Breast epithelium (tissue), 4 donors: Measurements from ENCODE around the gene MAMDC4. TPM values are rescaled to one million over a fixed set of nuclear protein-coding genes. Genes with fewer than 3 reads are reported as not detected.
"Not testable (repeated sequence)": the region's sequence is repeated elsewhere in the genome, so short reads cannot be mapped to it uniquely, and the experiment has no call there.

Experiments used
- DNase-seq, 2 donors: peaks; one replicate each; pipeline ENCODE4 v3.0.0-alpha.2; 2019; ENCODE audit warnings: low spot score in 2 of 2
- H3K27ac ChIP-seq, 2 donors: fragments of 200-600 bp; sonication (generic) in 1 of 2; one replicate each; pipeline ENCODE4 v1.5.1; 2016 to 2019; ENCODE audit warnings: mild to moderate bottlenecking in 1 of 2
- H3K27me3 ChIP-seq, 2 donors: fragments of 200-600 bp; sonication (generic) in 1 of 2; one replicate each; pipeline versions ENCODE4 v1.5.1 to v1.6.0; 2017 to 2019; ENCODE audit warnings: control low read depth in 1 of 2, mild to moderate bottlenecking in 1 of 2
- H3K36me3 ChIP-seq: fragments of 200-600 bp; one replicate; pipeline ENCODE4 v1.5.1; 2019
- H3K4me1 ChIP-seq, 2 donors: fragments of 200-600 bp; sonication (generic); one replicate each; pipeline ENCODE4 v1.5.1; 2016 to 2019; ENCODE audit warnings: control low read depth in 1 of 2
- H3K4me3 ChIP-seq, 3 donors: fragments of 200-600 bp; sonication (generic); 1 replicate in 2 of 3; 2 replicates in 1 of 3; pipeline ENCODE4 v1.5.1; 2016 to 2019; ENCODE audit warnings: mild to moderate bottlenecking in 3 of 3, moderate library complexity in 2 of 3
- H3K9me3 ChIP-seq, 2 donors: fragments of 200-600 bp; sonication (generic) in 1 of 2; one replicate each; pipeline ENCODE4 v1.5.1; 2016 to 2019; ENCODE audit warnings: control low read depth in 1 of 2
- CTCF ChIP-seq, 3 donors: fragments of 450-650 bp; IDR thresholded peaks; one replicate each; pipeline ENCODE4 v1.5.1; 2016 to 2017; ENCODE audit warnings: antibody characterized with exemption in 3 of 3, mild to moderate bottlenecking in 3 of 3, moderate library complexity in 3 of 3
- POLR2A ChIP-seq: fragments of 450-650 bp; IDR thresholded peaks from one replicate; pipeline ENCODE4 v1.6.1; 2016; ENCODE audit warnings: antibody characterized with exemption, mild to moderate bottlenecking, moderate library complexity
- POLR2AphosphoS5 ChIP-seq, 3 donors: sonication (generic); formaldehyde crosslinking; IDR thresholded peaks; one replicate each; pipeline ENCODE4 v1.6.1; 2017; ENCODE audit warnings: antibody characterized with exemption in 3 of 3
- intact Hi-C: fragments of 100-400 bp; cut with DNase I; formaldehyde crosslinking; loops from one replicate; pipeline ENCODE4 v1.15.1; 2023; ENCODE audit warnings: low total_unique reads
- total RNA-seq, 3 donors: library from RNA; depleted of rRNA; stranded (reverse); fragments of >200 nt; gene quantifications; one replicate each; pipeline ENCODE4 v1.1.0, GENCODE V29; 2016

The MAMDC4 gene
- total RNA-seq, 3 donors from 2014 or later, result 0.64 to 5.6 (median 3.4) TPM

- Histone ChIP-seq H3K4me3 (no peak overlapping the region), H3K9me3 (no peaks in the 10 kb centered on the region), H3K27ac (no peak overlapping the region), H3K36me3 (no peaks in the 10 kb centered on the region), H3K4me1 (peaks cover 0 to 7% of the 10 kb centered on the region in 2 donors), H3K27me3 (peaks cover 6 to 12% of the 10 kb centered on the region in 2 donors)
- TF ChIP-seq CTCF (IDR thresholded peaks at IDR 0.05) (no peak), POLR2A (no peak), POLR2AphosphoS5 (IDR thresholded peaks at IDR 0.05) (no peak)
- no peak for DNase-seq
- intact Hi-C loops, result no loop called here
Observed at GRCh38 chr9:136839229-136840139, 12.7 kb upstream of the MAMDC4 start.

GRCh38 chr9:136840140-136840876 lies 11.8 kb upstream of the MAMDC4 start:
- Histone ChIP-seq H3K27me3 (peaks cover 6 to 17% of the 10 kb centered on the region in 2 donors), H3K27ac (peak overlapping the region in 1 of 2 donors; percentile 13), H3K4me3 (no peak overlapping the region), H3K36me3 (no peaks in the 10 kb centered on the region), H3K9me3 (no peaks in the 10 kb centered on the region), H3K4me1 (peaks cover 0 to 7% of the 10 kb centered on the region in 2 donors)
- intact Hi-C loops, result no loop called here
- DNase-seq, result no peak
- TF ChIP-seq POLR2AphosphoS5 (IDR thresholded peaks at IDR 0.05) (no peak), POLR2A (no peak), CTCF (IDR thresholded peaks at IDR 0.05) (no peak)

GRCh38 chr9:136840877-136841645 lies 11.1 kb upstream of the MAMDC4 start:
- no peak for DNase-seq
- H3K36me3 ChIP-seq, result no peaks in the 10 kb centered on the region
- H3K4me3 ChIP-seq, result no peak overlapping the region
- H3K9me3 ChIP-seq, result no peaks in the 10 kb centered on the region
- TF ChIP-seq POLR2A (no peak), CTCF (IDR thresholded peaks at IDR 0.05) (no peak), POLR2AphosphoS5 (IDR thresholded peaks at IDR 0.05) (no peak)
- intact Hi-C loops, result no loop called here
- H3K27me3 ChIP-seq, result peaks cover 12 to 25% of the 10 kb centered on the region in 2 donors
- peaks cover 0 to 7% of the 10 kb centered on the region in 2 donors for H3K4me1 ChIP-seq
- peak overlapping the region in 1 of 2 donors; percentile 13 for H3K27ac ChIP-seq

GRCh38 chr9:136841646-136842379 lies 10.3 kb upstream of the MAMDC4 start:
- H3K9me3 ChIP-seq, result not testable (repeated sequence)
- H3K4me1 ChIP-seq, result peaks cover 0 to 14% of the 10 kb centered on the region in 2 donors

More at GRCh38 chr9:136841646-136842379, 10.3 kb upstream of the MAMDC4 start:
- H3K27me3 ChIP-seq, result peaks cover 15 to 32% of the 10 kb centered on the region in 2 donors
- DNase-seq, H3K36me3 ChIP-seq, H3K27ac ChIP-seq, intact Hi-C loops: not testable (repeated sequence)
- peak overlapping the region in 2 of 3 donors; percentile 49 to 62 for H3K4me3 ChIP-seq
